ENCODE data around the gene SIVA1.

The SIVA1 gene

GRCh38 chr14:104735830-104736642 lies 16.9 kb upstream of the SIVA1 start:
- no peak for TF ChIP-seq CTCF (conservative IDR thresholded peaks at IDR 0.05; ENCODE audit: low read depth, low read length)
- no peak overlapping the region for H3K4me3 ChIP-seq (ENCODE audit: low read length)
- DNase-seq (ENCODE audit: low read depth), result no peak

- TF ChIP-seq CTCF (conservative IDR thresholded peaks at IDR 0.05; ENCODE audit: low read depth, low read length), result no peak
These were observed 14.4 kb upstream of the SIVA1 start for GRCh38 chr14:104738375-104739019.

GRCh38 chr14:104739026-104739425 lies 13.9 kb upstream of the SIVA1 start:
- no peak overlapping the region for H3K4me3 ChIP-seq (ENCODE audit: low read length)
- no peak for TF ChIP-seq CTCF (conservative IDR thresholded peaks at IDR 0.05; ENCODE audit: low read depth, low read length)
- DNase-seq (ENCODE audit: low read depth), result no peak

More at GRCh38 chr14:104738375-104739019, 14.4 kb upstream of the SIVA1 start:
- no peak for DNase-seq (ENCODE audit: low read depth)
- H3K4me3 ChIP-seq (ENCODE audit: low read length), result no peak overlapping the region

GRCh38 chr14:104739546-104740516 lies 13.1 kb upstream of the SIVA1 start:
- no peak overlapping the region for H3K4me3 ChIP-seq (ENCODE audit: low read length)
- no peak for TF ChIP-seq CTCF (conservative IDR thresholded peaks at IDR 0.05; ENCODE audit: low read depth, low read length)
- DNase-seq (ENCODE audit: low read depth), result no peak

- no peak for DNase-seq (ENCODE audit: low read depth)
- no peak overlapping the region for H3K4me3 ChIP-seq (ENCODE audit: low read length)
- no peak for TF ChIP-seq CTCF (conservative IDR thresholded peaks at IDR 0.05; ENCODE audit: low read depth, low read length)
These were observed 11.7 kb upstream of the SIVA1 start for GRCh38 chr14:104741108-104741802.

- no peak for TF ChIP-seq CTCF (conservative IDR thresholded peaks at IDR 0.05; ENCODE audit: low read depth, low read length)
- no peak overlapping the region for H3K4me3 ChIP-seq (ENCODE audit: low read length)
- no peak for DNase-seq (ENCODE audit: low read depth)
These were observed 11.1 kb upstream of the SIVA1 start for GRCh38 chr14:104741803-104742251.

Data from retinal pigment epithelial cell (primary cell).